Stimulated activated CD8-positive, alpha-beta memory T cell treated with anti-CD3 and anti-CD28 coated beads, Interleukin-4, amount 100 ng/mL, for 1 hour (primary cell): ENCODE results near the gene ZNF620.
"Not testable (repeated sequence)": the region's sequence is repeated elsewhere in the genome, so short reads cannot be mapped to it uniquely, and the experiment has no call there.

Experiments used
- DNase-seq, 2 donors: peaks; one replicate each; pipeline ENCODE4 v3.0.0-alpha.2; 2020; ENCODE audit warnings: low read depth in 2 of 2, low spot score in 1 of 2

The ZNF620 gene

GRCh38 chr3:40505599-40506462 is at the start of gene ZNF620:
Gene ZNF620 (plus strand): TSS chr3:40506039. CDS start chr3:40506353, 314 bp downstream.
- peak; percentile 29 to 42 for DNase-seq

GRCh38 chr3:40456279-40456939 is 49.4 kb upstream of the ZNF620 start:
- DNase-seq = no peak

- peak; percentile 84 to 92 for DNase-seq
These were observed 48.7 kb upstream of the ZNF620 start, which contains the start of gene RPL14 for GRCh38 chr3:40456940-40457823. Gene RPL14 (plus strand): TSS chr3:40457339. CDS start chr3:40457472, 133 bp downstream.

GRCh38 chr3:40458473-40458872 is 47.4 kb upstream of the ZNF620 start:
- DNase-seq = no peak

GRCh38 chr3:40460481-40460880 is 45.4 kb upstream of the ZNF620 start:
- not testable (repeated sequence) for DNase-seq

- no peak for DNase-seq
These were observed 44.7 kb upstream of the ZNF620 start for GRCh38 chr3:40461161-40461560.

GRCh38 chr3:40462838-40463237 is 43.0 kb upstream of the ZNF620 start:
- DNase-seq = not testable (repeated sequence)

GRCh38 chr3:40463579-40463978 is 42.3 kb upstream of the ZNF620 start:
- no peak for DNase-seq

GRCh38 chr3:40464339-40465110 is 41.3 kb upstream of the ZNF620 start:
- no peak for DNase-seq

GRCh38 chr3:40465111-40465407 is 40.8 kb upstream of the ZNF620 start:
- DNase-seq = no peak

GRCh38 chr3:40465456-40465855 is 40.4 kb upstream of the ZNF620 start:
- DNase-seq = no peak

- no peak for DNase-seq
These were observed 37.8 kb upstream of the ZNF620 start for GRCh38 chr3:40468018-40468417.

- no peak for DNase-seq
These were observed 35.1 kb upstream of the ZNF620 start for GRCh38 chr3:40470701-40471100.

GRCh38 chr3:40476478-40477470 is 29.1 kb upstream of the ZNF620 start, which contains the start of gene ZNF619:
Gene ZNF619 (plus strand): TSS chr3:40477122. CDS start chr3:40477980, 858 bp downstream.
- DNase-seq = peak; percentile 14 to 27

- no peak for DNase-seq
These were observed 28.2 kb upstream of the ZNF620 start for GRCh38 chr3:40477666-40478065.

GRCh38 chr3:40487172-40487571 is 18.7 kb upstream of the ZNF620 start:
- no peak for DNase-seq

GRCh38 chr3:40490916-40491315 is 14.9 kb upstream of the ZNF620 start:
- DNase-seq = no peak

- no peak for DNase-seq
These were observed 11.1 kb upstream of the ZNF620 start for GRCh38 chr3:40494698-40495097.

GRCh38 chr3:40497288-40497687 is 8.6 kb upstream of the ZNF620 start:
- no peak for DNase-seq
